Thyroid gland (tissue), 4 donors: ENCODE results near the gene TBL1XR1.

Source experiments
- POLR2A ChIP-seq, 2 donors: fragments of 450-650 bp; IDR thresholded peaks; one replicate each; pipeline ENCODE4 v1.6.1; 2017; ENCODE audit warnings: antibody characterized with exemption in 2 of 2, mild to moderate bottlenecking in 2 of 2, moderate library complexity in 1 of 2
- TF ChIP-seq, protein P1 (sequence below), 6 experiments: fragments of 200-600 bp in 3 of 6; fragments of 450-650 bp in 3 of 6; sonication (generic) in 3 of 6; IDR thresholded peaks; one replicate each; pipeline ENCODE4 v1.5.1; 2016 to 2019; ENCODE audit warnings: antibody characterized with exemption in 6 of 6, mild to moderate bottlenecking in 2 of 6, inconsistent platforms in 1 of 6, moderate library complexity in 1 of 6

DNA sequence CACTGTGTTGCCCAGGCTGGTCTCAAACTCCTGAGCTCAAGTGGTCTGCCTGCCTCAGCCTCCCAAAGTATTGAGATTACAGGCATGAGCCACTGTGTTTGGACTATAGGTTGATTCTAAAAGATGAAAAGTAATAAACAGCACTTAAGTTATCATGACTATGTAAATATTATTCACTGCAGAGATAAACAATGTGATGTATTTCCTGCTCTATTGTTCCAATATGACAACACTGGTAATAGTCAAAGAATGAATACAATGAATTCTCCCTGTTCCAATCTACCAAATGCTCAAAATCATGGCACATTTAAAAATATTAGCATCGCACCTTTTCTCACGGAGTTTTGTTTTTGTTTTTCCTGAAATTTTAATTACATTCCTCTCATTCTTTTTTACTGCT is 36.8 kb upstream of the TBL1XR1 start:
- TF ChIP-seq, protein P1, sequence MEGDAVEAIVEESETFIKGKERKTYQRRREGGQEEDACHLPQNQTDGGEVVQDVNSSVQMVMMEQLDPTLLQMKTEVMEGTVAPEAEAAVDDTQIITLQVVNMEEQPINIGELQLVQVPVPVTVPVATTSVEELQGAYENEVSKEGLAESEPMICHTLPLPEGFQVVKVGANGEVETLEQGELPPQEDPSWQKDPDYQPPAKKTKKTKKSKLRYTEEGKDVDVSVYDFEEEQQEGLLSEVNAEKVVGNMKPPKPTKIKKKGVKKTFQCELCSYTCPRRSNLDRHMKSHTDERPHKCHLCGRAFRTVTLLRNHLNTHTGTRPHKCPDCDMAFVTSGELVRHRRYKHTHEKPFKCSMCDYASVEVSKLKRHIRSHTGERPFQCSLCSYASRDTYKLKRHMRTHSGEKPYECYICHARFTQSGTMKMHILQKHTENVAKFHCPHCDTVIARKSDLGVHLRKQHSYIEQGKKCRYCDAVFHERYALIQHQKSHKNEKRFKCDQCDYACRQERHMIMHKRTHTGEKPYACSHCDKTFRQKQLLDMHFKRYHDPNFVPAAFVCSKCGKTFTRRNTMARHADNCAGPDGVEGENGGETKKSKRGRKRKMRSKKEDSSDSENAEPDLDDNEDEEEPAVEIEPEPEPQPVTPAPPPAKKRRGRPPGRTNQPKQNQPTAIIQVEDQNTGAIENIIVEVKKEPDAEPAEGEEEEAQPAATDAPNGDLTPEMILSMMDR (IDR thresholded peaks at IDR 0.05) = no peak
- no peak for TF ChIP-seq POLR2A (IDR thresholded peaks at IDR 0.05)
